GM23338 (cell line): ENCODE results near the gene TCF20. TPM values are rescaled to one million over a fixed set of nuclear protein-coding genes. Genes with fewer than 3 reads are reported as not detected.

Experiments
- ATAC-seq: fragments of 200-7000 bp; cut with Tn5 transposase; 3 replicates; pipeline ENCODE4 v1.9.1; 2020
- DNase-seq: peaks from one replicate; pipeline ENCODE4 v3.0.0-alpha.2; 2015; ENCODE audit warnings: low spot score
- H2AFZ ChIP-seq: fragments of 200-600 bp; sonication (generic); 2 replicates; pipeline ENCODE4 v1.8.0; 2016; ENCODE audit warnings: antibody characterized with exemption, mild to moderate bottlenecking, moderate library complexity
- H3F3A ChIP-seq: fragments of 200-600 bp; sonication (generic); replicated peaks from 2 replicates; pipeline ENCODE4 v1.8.0; 2017; ENCODE audit warnings: antibody characterized with exemption, mixed run types, low read depth
- H3K27ac ChIP-seq: fragments of 200-600 bp; sonication (generic); 2 replicates; pipeline ENCODE4 v1.6.1; 2016; ENCODE audit warnings: low read depth
- H3K27me3 ChIP-seq: fragments of 200-600 bp; sonication (generic); 2 replicates; pipeline ENCODE4 v1.8.0; 2016; ENCODE audit warnings: mild to moderate bottlenecking, mixed run types, moderate library complexity; ENCODE audit not compliant: insufficient read depth
- H3K36me3 ChIP-seq: fragments of 200-600 bp; sonication (generic); 2 replicates; pipeline ENCODE4 v1.8.0; 2016; ENCODE audit warnings: mild to moderate bottlenecking; ENCODE audit not compliant: insufficient read depth
- H3K4me1 ChIP-seq: fragments of 200-600 bp; sonication (generic); 2 replicates; pipeline ENCODE4 v1.8.0; 2016; ENCODE audit warnings: mild to moderate bottlenecking, moderate library complexity; ENCODE audit not compliant: insufficient read depth
- H3K4me2 ChIP-seq: fragments of 200-600 bp; sonication (generic); 2 replicates; pipeline ENCODE4 v1.7.1; 2017; ENCODE audit warnings: mixed run types
- H3K4me3 ChIP-seq: fragments of 200-600 bp; sonication (generic); 2 replicates; pipeline ENCODE4 v1.6.1; 2016; ENCODE audit warnings: mixed run types
- H3K79me2 ChIP-seq: fragments of 200-600 bp; sonication (generic); replicated peaks from 2 replicates; pipeline ENCODE4 v1.8.0; 2017; ENCODE audit warnings: mild to moderate bottlenecking; ENCODE audit not compliant: insufficient read depth
- H3K9me2 ChIP-seq: fragments of 200-600 bp; sonication (generic); 2 replicates; pipeline ENCODE4 v1.8.0; 2017; ENCODE audit not compliant: insufficient read depth
- H4K20me1 ChIP-seq: fragments of 200-600 bp; sonication (generic); replicated peaks from 2 replicates; pipeline ENCODE4 v1.8.0; 2017; ENCODE audit warnings: mild to moderate bottlenecking; ENCODE audit not compliant: insufficient read depth
- H3K27ac Mint-ChIP-seq: 2 replicates; pipeline ENCODE4 v1.8.0; 2020; ENCODE audit warnings: inconsistent platforms, mild to moderate bottlenecking, moderate library complexity, mixed read lengths
- H3K27me3 Mint-ChIP-seq: 3 replicates; pipeline ENCODE4 v1.8.0; 2022; ENCODE audit warnings: low read depth, mild to moderate bottlenecking, moderate library complexity, mixed read lengths, inconsistent platforms; ENCODE audit not compliant: insufficient read depth, poor library complexity
- H3K36me3 Mint-ChIP-seq: 3 replicates; pipeline ENCODE4 v1.8.0; 2021; ENCODE audit warnings: low read depth, mild to moderate bottlenecking, inconsistent platforms, moderate library complexity, mixed read lengths
- H3K4me1 Mint-ChIP-seq: 3 replicates; pipeline ENCODE4 v1.8.0; 2020; ENCODE audit warnings: mild to moderate bottlenecking, inconsistent platforms, mixed read lengths
- H3K4me3 Mint-ChIP-seq: 3 replicates; pipeline ENCODE4 v1.8.0; 2021; ENCODE audit warnings: moderate library complexity, mild to moderate bottlenecking, inconsistent platforms, mixed read lengths
- H3K9me3 Mint-ChIP-seq: 3 replicates; pipeline ENCODE4 v1.8.0; 2020; ENCODE audit warnings: moderate library complexity, mild to moderate bottlenecking, inconsistent platforms, mixed read lengths
- CREB1 ChIP-seq: fragments of 250-450 bp; sonication (Bioruptor Pico); IDR thresholded peaks from 2 replicates; pipeline ENCODE4 v1.5.0; 2020; ENCODE audit warnings: low read depth, mild to moderate bottlenecking, moderate library complexity
- ETS1 ChIP-seq: IDR thresholded peaks from 2 replicates; pipeline ENCODE4 v1.6.1; 2016; ENCODE audit warnings: antibody characterized with exemption
- EZH2 ChIP-seq: fragments of 200-600 bp; sonication (generic); IDR thresholded peaks from one replicate; pipeline ENCODE4 v1.8.0; 2017; ENCODE audit warnings: antibody characterized with exemption, mild to moderate bottlenecking, low read depth; ENCODE audit not compliant: unreplicated experiment
- EZH2phosphoT487 ChIP-seq: fragments of 200-600 bp; sonication (generic); IDR thresholded peaks from one replicate; pipeline ENCODE4 v1.8.1; 2018; ENCODE audit warnings: antibody characterized with exemption; ENCODE audit not compliant: unreplicated experiment
- JUNB ChIP-seq: IDR thresholded peaks from one replicate; pipeline ENCODE4 v1.6.1; 2016; ENCODE audit warnings: antibody characterized with exemption; ENCODE audit not compliant: unreplicated experiment
- NANOG ChIP-seq: IDR thresholded peaks from 2 replicates; pipeline ENCODE4 v1.6.1; 2016; ENCODE audit warnings: antibody characterized with exemption, borderline replicate concordance
- POLR2AphosphoS5 ChIP-seq: IDR thresholded peaks from 2 replicates; pipeline ENCODE4 v1.6.1; 2016; ENCODE audit warnings: antibody characterized with exemption, low read depth
- REST ChIP-seq: IDR thresholded peaks from one replicate; pipeline ENCODE4 v1.6.1; 2018; ENCODE audit warnings: antibody characterized with exemption; ENCODE audit not compliant: unreplicated experiment
- STAT1 ChIP-seq: IDR thresholded peaks from one replicate; pipeline ENCODE4 v1.6.1; 2016; ENCODE audit warnings: antibody characterized with exemption; ENCODE audit not compliant: unreplicated experiment
- ZNF114 ChIP-seq: fragments of 250-450 bp; sonication (Bioruptor Pico); IDR thresholded peaks from 2 replicates; pipeline ENCODE4 v1.5.0; 2020; ENCODE audit warnings: mild to moderate bottlenecking, moderate library complexity
- ZNF331 ChIP-seq: fragments of 250-450 bp; sonication (Bioruptor Pico); IDR thresholded peaks from 2 replicates; pipeline ENCODE4 v1.5.0; 2020; ENCODE audit warnings: low read depth, mild to moderate bottlenecking, moderate library complexity
- ZNF462 ChIP-seq: fragments of 250-450 bp; sonication (Bioruptor Pico); IDR thresholded peaks from 2 replicates; pipeline ENCODE4 v1.5.0; 2020; ENCODE audit warnings: mild to moderate bottlenecking, moderate library complexity
- polyA plus RNA-seq: library from polyadenylated mRNA; unstranded; fragments of >200 nt; fragmentation: Nextera tagmentation; extraction: Ambion mirVana; gene quantifications from 2 replicates; pipeline ENCODE4 v1.2.1, GENCODE V29; 2016
- total RNA-seq: library from RNA; depleted of rRNA; stranded (reverse); fragments of >200 nt; shearing (Covaris generic); gene quantifications from 2 replicates; pipeline ENCODE4 v1.2.3, GENCODE V29; 2014

Gene TCF20
- total and polyA plus RNA-seq, 2 experiments from 2014 or later: 6.4 to 68.7 TPM

GRCh38 chr22:42271906-42272305, 1.5 kb upstream of the TCF20 start:
- Histone ChIP-seq H3K36me3 (no peaks in the 10 kb centered on the region), H3K4me1 (peaks cover 32% of the 10 kb centered on the region), H3F3A (0 out of 2 replicates have a peak, but pooled peaks cover 14% of the 10 kb centered on the region), H3K27me3 (peaks cover 6% of the 10 kb centered on the region; the same call in 1 of the 2 replicates), H3K79me2 (peaks cover 25% of the 10 kb centered on the region), H3K27ac (no peak overlapping the region), H4K20me1 (peaks cover 23% of the 10 kb centered on the region), H3K9me2 (no peaks in the 10 kb centered on the region), H3K4me2 (no peak overlapping the region), H2AFZ (no peak overlapping the region), H3K4me3 (no peak overlapping the region)
- no peak overlapping the region for H3K4me3 Mint-ChIP-seq
- TF ChIP-seq NANOG: no peak
- TF ChIP-seq REST: no peak
- TF ChIP-seq ZNF331 (CRISPR knock-in tag): no peak
- no peak for TF ChIP-seq EZH2
- TF ChIP-seq POLR2AphosphoS5: no peak
- TF ChIP-seq STAT1: no peak
- TF ChIP-seq EZH2phosphoT487: no peak
- TF ChIP-seq JUNB: no peak
- ATAC-seq (no peak), DNase-seq (no peak)
- H3K36me3 Mint-ChIP-seq: no peaks in the 10 kb centered on the region; the same call in 2 of the 3 replicates
- peaks cover 27% of the 10 kb centered on the region for H3K27me3 Mint-ChIP-seq
- peaks cover 42% of the 10 kb centered on the region for H3K4me1 Mint-ChIP-seq
- no peaks in the 10 kb centered on the region; the same call in 1 of the 3 replicates for H3K9me3 Mint-ChIP-seq
- no peak overlapping the region for H3K27ac Mint-ChIP-seq

GRCh38 chr22:42271191-42271813, 849 bp upstream of the TCF20 start:
- Mint-ChIP-seq H3K4me3 (peak overlapping the region; percentile 56), H3K27me3 (peaks cover 24% of the 10 kb centered on the region), H3K27ac (no peak overlapping the region), H3K4me1 (peaks cover 40% of the 10 kb centered on the region), H3K9me3 (no peaks in the 10 kb centered on the region; the same call in 1 of the 3 replicates), H3K36me3 (no peaks in the 10 kb centered on the region; the same call in 2 of the 3 replicates)
- Histone ChIP-seq H3K36me3 (no peaks in the 10 kb centered on the region), H3K4me2 (peak overlapping the region; percentile 77), H3K27me3 (peaks cover 6% of the 10 kb centered on the region; the same call in 1 of the 2 replicates), H3K9me2 (no peaks in the 10 kb centered on the region), H2AFZ (peak overlapping the region; percentile 23; the same call in 1 of the 2 replicates), H3F3A (0 out of 2 replicates have a peak, but pooled peaks cover 14% of the 10 kb centered on the region), H3K27ac (no peak overlapping the region), H3K4me1 (peaks cover 32% of the 10 kb centered on the region), H4K20me1 (peaks cover 29% of the 10 kb centered on the region), H3K79me2 (peaks cover 31% of the 10 kb centered on the region), H3K4me3 (peak overlapping the region; percentile 53)
- ATAC-seq (no peak), DNase-seq (no peak)
- no peak for TF ChIP-seq ZNF114 (CRISPR knock-in tag)
- TF ChIP-seq CREB1 (CRISPR knock-in tag): no peak
- TF ChIP-seq STAT1: no peak
- TF ChIP-seq ETS1: no peak
- TF ChIP-seq NANOG: no peak
- TF ChIP-seq ZNF462 (CRISPR knock-in tag): no peak
